CD4-positive, alpha-beta T cell treated with Interleukin-4 for 1 hour (primary cell): ENCODE data around the gene MLNR.

Source experiments
- DNase-seq, 2 donors: peaks; one replicate each; pipeline ENCODE4 v3.0.0-alpha.2; 2020 to 2022

Gene MLNR

DNA sequence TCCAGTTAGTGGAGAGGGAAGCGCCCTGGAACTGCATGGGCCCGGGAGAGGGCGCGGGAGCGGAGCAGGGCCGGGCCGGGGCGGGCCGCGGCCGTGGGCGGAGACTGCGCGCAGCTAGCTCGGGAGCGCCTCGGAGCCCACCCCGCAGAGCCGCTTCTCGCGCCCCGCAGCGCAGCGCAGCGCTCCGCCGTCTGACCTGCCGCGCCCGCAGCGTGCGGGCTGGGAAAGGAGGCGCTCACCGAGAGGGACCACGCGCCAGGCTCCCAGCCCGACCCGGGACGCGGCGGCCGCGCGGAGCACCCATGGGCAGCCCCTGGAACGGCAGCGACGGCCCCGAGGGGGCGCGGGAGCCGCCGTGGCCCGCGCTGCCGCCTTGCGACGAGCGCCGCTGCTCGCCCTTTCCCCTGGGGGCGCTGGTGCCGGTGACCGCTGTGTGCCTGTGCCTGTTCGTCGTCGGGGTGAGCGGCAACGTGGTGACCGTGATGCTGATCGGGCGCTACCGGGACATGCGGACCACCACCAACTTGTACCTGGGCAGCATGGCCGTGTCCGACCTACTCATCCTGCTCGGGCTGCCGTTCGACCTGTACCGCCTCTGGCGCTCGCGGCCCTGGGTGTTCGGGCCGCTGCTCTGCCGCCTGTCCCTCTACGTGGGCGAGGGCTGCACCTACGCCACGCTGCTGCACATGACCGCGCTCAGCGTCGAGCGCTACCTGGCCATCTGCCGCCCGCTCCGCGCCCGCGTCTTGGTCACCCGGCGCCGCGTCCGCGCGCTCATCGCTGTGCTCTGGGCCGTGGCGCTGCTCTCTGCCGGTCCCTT, at the start of gene MLNR:
MLNR (plus strand) TSS at position 303 of the 820 bp plus-strand sequence; CDS start at position 303, 0 bp downstream.
- peak; percentile 22 to 24 for DNase-seq

GRCh38 chr13:49171359-49171758, 48.8 kb upstream of the MLNR start:
- DNase-seq = no peak

- no peak for DNase-seq
Measured at GRCh38 chr13:49183672-49184325, 36.3 kb upstream of the MLNR start.

GRCh38 chr13:49184621-49185020, 35.5 kb upstream of the MLNR start:
- no peak for DNase-seq

GRCh38 chr13:49185264-49185663, 34.9 kb upstream of the MLNR start:
- no peak for DNase-seq

- DNase-seq = no peak
Measured at GRCh38 chr13:49190901-49191300, 29.2 kb upstream of the MLNR start.

DNA sequence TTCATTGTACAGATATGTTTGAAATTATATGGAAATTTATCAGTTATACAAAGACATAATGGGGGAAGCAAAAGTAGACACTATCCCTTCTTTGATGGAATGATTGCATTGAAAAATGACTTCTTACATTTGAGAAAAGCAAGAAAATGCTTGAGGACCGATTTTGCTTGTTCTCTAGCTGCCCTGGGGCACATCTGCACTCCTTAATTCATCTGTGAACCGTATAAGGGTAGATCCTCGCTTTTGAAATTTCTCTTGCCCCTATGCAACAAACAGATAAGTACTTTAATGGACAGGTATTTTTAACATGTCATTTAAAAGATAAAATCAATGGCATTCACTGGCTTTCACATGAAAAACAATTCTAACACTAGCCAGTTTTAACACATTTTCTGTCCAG, 13.5 kb upstream of the MLNR start:
- DNase-seq = no peak

DNA sequence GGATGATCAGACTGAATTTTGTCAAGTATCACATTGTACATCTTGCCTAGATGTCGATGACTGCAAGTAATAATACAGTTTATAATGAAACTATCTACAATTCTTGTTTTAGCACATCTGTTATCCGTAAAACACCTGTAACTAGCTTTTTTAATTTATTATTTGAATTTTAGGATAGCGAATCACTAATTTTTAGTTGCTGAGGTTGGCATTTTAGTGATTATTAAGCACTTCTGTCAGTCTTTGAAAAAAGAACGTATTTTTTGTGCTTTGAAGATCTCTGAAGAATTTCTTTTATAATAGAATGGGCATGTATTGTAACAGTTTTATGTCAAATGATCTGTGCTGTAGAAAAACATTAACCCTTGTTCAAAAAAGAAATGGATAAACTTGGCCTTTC, 11.5 kb upstream of the MLNR start:
- DNase-seq = no peak

- DNase-seq = no peak
Measured at GRCh38 chr13:49210114-49210513, 10.0 kb upstream of the MLNR start.

- DNase-seq = no peak
Measured at GRCh38 chr13:49210669-49211068, 9.5 kb upstream of the MLNR start.

DNA sequence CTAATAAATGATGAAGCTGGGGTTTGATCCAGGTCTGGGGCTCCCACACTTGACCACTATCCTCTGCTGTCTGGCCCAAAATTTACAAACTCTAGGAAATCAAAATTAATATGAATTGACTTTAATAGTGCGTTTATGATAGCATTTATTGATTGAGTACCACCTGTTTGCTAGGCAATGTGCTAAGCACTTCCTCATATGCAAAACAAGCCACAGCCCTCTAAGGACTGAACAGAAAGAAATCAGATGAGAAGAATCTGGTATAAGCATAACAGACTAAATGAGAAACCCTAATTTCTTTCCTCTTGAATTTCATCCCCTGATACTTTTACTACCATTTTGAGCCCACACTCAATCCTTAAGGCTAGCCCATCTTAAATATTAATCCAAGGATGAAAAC, 6.6 kb upstream of the MLNR start:
- no peak for DNase-seq

DNA sequence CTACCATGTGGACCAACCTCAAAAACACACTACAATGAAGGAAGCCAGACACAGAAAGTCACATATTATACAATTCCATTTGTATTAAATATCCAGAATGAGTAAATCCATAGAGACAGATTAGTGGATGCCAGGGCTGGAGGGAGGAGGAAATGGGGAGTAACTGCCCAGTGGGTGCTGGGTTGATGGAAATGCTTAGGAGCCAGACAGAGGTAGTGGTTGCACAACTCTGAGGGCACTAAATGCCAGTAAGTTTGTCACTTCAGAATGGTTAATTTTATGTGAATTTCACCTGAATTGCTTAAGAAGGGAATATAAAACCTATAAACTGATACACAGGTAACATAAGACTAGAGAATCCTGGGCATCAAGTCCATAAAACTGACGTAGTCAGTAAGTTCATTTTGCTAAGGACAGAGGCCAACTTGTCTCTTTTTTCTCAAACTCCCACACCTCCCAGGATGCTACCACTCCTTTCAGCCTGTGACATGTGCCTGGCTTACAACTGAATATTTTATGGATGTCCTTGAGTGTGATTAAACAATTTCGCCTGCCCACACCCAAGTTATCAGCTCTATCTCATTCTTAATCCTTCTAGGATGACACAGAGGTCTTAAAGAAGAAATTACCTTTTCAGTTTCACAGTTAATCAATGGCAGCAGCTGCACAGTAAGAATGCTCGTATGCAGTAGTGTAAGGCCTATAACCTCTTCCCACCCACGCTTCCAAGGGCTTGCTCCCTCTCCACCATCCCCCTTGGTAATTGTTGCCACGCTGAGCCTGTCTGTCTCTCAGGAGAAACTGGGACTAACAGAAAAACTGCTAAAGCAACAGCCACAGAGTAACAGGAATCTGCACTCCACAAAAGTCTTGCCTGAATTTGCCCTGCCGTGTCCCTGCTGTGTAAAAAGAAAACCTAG, 5.9 kb upstream of the MLNR start:
- DNase-seq = no peak

DNA sequence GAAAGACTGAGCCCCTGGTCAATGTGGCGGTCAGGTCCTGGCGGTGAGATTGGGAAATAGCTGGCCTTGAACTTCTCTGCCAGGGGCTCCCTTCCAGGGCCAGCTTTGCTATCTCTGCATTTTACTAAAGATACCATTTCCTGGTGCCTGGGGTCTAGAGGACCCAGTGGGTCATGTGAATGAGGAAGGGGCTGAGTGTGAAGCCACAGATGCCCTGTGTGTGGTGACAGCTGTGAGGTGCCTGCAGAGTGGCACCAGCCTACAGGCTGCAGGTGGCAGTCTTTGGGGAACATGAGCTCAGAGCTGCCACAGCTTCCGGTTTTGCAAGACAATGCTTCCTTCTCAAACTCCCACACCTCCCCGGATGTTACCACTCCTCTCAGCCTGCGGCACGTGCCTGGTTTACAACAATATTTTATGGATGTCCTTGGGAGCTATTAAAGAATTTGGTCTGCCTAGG, 5.2 kb upstream of the MLNR start:
- peak; percentile 50 to 65 for DNase-seq

GRCh38 chr13:49216334-49216733, 3.8 kb upstream of the MLNR start:
- DNase-seq = no peak

DNA sequence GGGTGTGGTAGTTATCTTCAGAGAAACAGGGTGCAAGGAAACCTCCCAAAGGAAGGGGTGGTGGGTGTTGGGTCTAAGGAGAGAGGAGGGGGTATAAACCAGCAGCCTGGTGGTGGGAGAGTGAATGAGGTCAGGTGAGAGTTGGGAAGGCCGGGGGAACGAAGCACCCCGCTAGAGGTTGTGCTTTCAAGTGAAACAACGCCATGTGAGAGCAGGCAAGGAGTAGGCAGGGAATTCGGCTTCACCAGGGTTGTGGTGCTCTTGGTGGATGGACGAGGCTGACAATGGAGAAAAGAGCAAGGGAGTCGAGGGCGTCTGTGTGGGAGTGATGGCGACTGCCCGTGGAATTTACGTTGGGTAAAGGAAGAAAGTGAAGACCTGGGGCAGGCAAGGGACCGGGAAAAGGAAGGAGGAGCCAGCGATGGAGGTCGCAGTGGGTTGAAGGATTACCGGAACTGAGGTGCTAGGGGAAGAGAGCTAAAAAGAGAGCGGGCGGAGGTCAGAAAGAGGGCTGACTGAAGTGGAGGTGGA, 2.1 kb upstream of the MLNR start:
- no peak for DNase-seq

DNA sequence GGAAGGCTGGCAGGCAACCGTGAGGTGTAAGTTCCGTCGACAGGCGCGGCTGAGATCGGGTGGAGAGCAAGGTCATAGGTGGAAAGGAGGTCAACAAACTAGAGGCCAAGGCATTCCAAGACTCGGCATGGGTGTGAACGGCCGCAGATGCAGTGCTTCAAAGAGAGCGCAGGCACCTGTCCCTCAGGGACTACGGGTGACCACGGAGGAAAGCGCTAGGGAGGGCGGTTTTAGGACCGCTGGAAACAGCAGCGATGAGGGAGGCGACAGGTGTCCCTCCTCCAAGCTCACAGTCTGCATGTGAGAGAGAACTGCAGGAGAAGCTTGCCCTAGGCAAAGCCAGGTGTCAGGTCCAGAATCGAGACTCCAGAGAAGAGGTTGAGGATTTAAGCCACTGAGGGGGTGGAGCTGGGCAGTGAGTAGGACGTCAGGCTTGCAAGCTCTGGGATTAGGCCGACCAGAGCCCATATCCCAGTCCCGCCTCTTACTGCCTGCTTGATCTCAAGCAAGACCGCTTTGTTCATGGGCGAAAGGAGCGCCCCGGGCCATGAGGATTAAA, 1.6 kb upstream of the MLNR start:
- DNase-seq = no peak

DNA sequence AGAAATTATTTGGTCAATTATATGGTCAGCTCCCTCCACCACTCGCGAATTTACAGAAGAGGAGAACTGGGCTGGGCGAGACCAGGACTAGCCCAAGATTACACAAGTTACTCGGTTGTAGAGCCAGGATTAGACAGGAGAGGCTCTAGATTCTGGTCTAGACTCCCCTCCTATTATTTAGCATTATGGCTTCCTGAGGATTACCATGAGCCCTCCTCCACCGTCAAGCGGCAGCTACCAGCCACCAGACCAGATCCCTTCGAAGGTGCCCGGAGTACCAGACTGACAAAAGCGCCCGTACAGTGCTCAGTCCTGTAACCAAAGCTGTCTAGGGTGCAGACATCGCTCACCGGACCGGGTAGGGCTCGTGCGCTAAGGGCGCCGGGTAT, 497 bp upstream of the MLNR start:
- DNase-seq = no peak

DNA sequence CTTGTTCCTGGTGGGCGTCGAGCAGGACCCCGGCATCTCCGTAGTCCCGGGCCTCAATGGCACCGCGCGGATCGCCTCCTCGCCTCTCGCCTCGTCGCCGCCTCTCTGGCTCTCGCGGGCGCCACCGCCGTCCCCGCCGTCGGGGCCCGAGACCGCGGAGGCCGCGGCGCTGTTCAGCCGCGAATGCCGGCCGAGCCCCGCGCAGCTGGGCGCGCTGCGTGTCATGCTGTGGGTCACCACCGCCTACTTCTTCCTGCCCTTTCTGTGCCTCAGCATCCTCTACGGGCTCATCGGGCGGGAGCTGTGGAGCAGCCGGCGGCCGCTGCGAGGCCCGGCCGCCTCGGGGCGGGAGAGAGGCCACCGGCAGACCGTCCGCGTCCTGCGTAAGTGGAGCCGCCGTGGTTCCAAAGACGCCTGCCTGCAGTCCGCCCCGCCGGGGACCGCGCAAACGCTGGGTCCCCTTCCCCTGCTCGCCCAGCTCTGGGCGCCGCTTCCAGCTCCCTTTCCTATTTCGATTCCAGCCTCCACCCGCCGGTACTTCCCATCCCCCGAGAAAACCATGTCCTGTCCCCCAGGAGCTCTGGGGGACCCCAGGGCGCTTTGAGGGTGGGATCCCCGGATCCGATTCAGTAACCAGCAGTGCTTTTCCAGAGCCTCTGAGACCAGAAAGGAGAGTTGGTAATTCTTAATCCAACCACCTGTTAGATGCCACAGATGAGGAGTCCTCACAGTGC, 885 bp downstream of the MLNR start:
- no peak for DNase-seq

DNA sequence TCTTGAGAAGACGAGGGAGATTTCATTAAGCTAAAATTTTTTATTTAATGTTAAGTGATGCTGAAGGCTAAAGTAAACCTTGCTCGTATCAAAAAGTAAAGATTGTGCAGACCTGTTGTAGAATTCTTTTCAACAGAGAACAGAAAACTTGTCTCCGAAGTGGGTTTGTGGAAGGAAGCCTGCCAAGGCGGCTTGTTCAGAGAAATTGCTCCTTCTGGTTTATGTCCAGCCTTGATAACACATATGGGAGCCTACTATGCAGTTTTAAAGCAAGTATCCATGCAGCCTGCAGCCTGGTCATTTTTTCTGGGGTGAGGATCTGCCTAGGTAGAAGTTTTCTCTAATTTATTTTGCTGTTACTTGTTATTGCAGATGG, 1.4 kb downstream of the MLNR start:
- DNase-seq = no peak

- DNase-seq = no peak
Measured at GRCh38 chr13:49225223-49226042, 5.3 kb downstream of the MLNR start.

- DNase-seq = no peak
Measured at GRCh38 chr13:49226613-49227012, 6.5 kb downstream of the MLNR start.
